ENCODE results near the gene ZNF697. TPM values are rescaled to one million over a fixed set of nuclear protein-coding genes. Genes with fewer than 3 reads are reported as not detected.
"Not testable (repeated sequence)": the region's sequence is repeated elsewhere in the genome, so short reads cannot be mapped to it uniquely, and the experiment has no call there.

Gene ZNF697
- polyA plus RNA-seq, 3 donors: 1.1 to 3.8 (median 1.6) TPM

DNA sequence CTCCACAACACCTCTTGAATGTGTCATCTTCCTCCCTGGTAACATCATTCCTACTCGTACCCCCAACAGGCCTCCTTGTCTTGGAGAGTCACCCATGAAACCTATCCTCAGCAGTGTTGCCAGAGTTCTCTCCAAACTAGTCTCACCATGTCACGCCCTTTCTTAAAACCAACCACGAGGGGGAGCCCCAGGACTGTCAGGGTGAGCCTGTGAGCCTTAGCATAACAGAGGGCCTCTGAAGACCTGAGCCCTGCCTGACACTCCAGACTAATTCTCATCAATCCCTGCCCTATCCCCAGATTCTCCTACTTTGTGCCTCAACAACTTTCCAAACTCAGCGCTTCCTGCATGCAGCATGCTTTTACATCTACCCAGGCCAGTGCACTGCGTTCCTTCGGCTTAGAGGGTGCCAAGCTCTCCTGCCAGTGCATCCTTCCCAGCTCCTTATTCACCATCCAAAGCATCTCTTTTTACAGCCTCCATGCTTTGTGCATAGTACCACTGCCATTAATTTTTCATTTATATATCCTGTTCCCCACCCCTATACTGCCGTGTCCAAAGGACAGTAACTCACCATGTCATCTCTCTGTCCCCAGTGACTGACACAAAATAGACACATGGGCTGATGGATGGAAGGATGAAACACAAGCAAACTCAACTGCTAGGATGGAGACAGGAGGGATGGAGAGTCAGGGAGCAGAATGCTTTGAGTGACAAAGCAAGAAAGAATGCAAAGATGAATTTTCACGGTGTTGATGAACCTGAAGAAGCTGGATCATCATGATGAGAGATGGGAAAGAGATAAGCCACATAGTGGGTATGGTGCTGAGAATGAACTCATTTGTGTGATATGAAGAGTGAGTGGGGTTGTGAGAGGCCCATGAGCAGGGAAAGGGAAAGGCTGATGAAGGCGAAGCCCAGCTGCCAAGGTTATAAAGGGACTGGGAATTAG lies 34.0 kb downstream of the ZNF697 start:
- no peak overlapping the region for H3K27ac ChIP-seq (ENCODE audit: low read depth, low read length)
- WGBS, 3 donors: 50 to 55% (median 52%) methylated on average over 9 of the region's 9 CpGs

DNA sequence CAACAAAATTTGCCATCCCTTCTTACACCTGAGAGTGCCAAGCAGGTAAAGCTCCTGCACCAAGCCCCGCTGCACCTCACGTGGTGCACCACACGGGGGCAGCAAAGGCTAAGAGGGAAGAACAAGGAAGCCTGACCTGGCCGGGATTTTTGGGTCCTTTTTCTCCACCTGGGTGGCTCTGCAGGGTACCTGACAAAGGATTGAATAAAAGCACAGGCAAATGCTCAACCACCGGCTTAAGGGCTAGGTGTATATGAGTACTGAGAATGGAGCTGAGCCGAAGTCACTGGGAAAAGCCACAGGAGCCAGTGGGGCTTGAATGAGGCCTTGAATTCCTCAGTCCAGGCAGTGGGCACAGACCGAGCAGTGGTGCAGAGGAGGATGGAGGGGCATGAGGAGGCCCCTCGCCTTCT lies 36.4 kb downstream of the ZNF697 start:
- H3K27ac ChIP-seq (ENCODE audit: low read depth, low read length): no peak overlapping the region
- WGBS, 3 donors: 13 to 21% (median 18%) methylated on average over 8 of the region's 8 CpGs

DNA sequence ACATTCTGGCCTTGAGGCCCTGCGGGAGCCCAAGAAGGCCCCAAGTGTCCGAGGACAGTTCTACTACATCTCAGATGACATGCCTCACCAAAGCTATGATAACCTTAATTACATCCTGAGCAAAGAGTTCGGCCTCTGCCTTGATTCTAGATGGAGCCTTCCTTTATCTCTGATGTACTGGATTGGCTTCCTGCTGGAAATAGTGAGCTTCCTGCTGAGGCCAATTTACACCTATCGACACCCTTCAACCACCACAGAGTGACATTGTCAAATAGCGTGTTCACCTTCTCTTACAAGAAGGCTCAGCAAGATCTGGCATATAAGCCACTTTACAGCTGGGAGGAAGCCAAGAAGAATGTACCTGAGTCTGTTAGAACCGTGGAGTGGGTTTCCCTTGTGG lies 39.2 kb downstream of the ZNF697 start:
- 81 to 83% (median 83%) methylated on average over 6 of the region's 6 CpGs for WGBS, 3 donors

DNA sequence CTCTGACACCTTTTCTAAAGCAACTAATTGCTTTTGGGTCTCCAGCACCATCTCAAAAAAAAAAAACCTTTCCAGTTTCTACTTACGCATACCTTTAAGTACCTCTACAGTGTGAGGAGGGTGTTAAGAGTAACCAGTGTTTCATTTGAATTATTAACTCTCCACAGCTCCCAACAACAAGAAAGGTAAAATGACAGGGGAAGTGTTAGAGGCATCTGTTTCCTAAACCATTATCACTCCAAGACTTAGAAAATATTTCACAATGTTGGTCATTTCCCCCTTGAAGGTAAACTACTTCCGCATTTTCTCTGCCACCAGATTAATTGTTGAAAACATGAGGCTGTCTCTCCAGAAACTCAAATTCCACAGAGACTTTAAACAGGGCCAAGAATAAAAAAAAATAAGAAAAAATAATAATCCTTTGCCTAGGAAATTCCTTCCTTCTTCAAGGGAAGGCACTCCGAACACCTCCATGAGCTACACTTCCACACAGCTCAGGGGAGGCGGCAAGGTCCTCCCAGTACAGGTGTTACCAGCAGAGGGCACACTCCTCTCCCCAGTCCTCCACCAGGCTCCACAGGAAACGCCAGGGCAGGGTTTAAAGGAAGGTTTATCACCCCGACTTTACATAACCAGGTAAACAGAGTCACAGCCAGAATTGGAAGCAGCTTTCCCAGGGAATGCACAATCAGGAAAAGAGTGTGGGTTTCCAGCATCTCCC lies 40.8 kb downstream of the ZNF697 start:
- 64 to 84% (median 80%) methylated on average over 3 to 4 of the region's 6 CpGs for WGBS, 3 donors
- not testable (repeated sequence) for H3K27ac ChIP-seq (ENCODE audit: low read depth, low read length)

More for the DNA sequence above, 39.2 kb downstream of the ZNF697 start:
- H3K27ac ChIP-seq (ENCODE audit: low read depth, low read length): not testable (repeated sequence)

DNA sequence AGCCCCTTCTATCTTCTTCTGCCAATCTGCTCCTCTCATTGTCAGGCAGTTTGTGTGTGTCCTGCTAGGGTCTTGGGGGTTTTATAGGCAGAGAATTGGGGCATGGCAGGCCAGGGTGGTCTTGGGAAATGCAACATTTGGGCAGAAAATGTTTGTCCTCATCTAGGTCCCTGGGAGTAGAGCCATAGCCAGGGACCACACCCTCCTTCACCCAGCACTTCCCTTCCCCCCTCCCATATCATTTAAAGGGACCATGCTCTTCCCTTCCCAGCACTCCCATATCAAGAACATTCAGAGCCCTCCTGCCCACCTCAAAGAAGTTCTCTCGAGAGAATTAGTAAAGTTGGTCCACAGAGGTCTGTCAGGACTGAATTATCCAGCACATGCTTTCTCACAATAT lies 41.7 kb downstream of the ZNF697 start:
- WGBS, 3 donors: 85 to 91% (median 85%) methylated on average over 1 of the region's 1 CpG
- no peak overlapping the region for H3K27ac ChIP-seq (ENCODE audit: low read depth, low read length)

DNA sequence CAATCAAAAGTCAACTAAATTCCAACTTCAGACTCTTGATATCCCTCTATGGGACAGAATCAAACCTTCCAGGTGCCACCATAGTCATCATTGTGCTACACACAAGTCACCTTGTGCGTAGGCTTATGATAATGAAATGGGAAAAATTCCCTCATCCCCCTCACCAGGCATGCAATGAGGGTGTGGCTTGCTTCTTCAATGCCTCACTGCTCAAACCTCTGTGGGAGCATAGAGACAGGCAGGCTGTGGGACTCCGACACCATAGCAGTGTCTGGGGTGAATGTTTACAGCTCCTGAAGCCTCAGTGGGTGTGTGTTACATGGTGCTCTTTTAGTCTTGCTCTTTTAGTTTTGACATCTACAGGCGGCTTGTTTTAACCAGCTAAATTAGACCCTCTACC lies 42.4 kb downstream of the ZNF697 start:
- WGBS, 3 donors: 95 to 97% (median 96%) methylated on average over 3 of the region's 3 CpGs
- H3K27ac ChIP-seq (ENCODE audit: low read depth, low read length): no peak overlapping the region

DNA sequence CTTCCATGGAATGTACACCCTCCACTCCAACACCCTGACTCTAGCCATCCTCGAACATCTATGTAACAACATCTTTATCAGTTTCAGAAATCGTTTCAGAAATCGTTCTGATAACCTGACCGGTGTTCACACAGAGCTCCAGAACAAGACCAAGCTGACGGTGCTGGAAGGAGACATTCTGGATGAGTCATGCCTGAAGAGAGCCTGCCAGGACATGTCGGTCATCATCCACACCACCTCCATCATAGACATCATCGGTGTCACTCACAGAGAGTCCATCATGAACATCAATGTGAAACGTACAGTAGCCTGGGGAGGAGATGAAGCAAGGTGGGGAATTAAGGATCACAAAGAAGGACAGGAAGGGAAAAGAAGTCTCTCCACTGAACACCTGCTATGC lies 43.0 kb downstream of the ZNF697 start:
- not testable (repeated sequence) for H3K27ac ChIP-seq (ENCODE audit: low read depth, low read length)
- whole genome bisulfite sequencing, 3 donors: 85 to 92% (median 92%) methylated on average over 8 of the region's 8 CpGs

DNA sequence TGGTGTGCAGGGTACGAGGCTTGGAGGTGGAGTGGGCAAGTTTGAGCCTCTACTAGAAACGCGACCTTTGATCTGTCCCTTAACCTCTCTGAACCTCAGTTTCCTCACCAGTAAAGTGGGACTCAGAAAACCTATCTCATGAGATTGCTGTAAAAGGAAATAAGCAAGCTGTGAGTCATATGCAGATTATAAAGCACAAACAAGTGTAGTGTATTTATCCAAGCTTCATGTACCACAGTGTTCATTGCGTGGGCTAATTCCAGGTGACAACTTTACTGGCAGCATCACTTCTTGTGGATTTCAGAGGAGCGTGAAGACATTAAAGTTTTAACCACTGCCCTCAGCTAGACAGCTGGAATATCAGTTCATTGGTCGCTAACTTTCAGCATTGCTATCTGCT lies 44.4 kb downstream of the ZNF697 start:
- 88 to 95% (median 94%) methylated on average over 6 of the region's 6 CpGs for WGBS, 3 donors
- no peak overlapping the region for H3K27ac ChIP-seq (ENCODE audit: low read depth, low read length)

DNA sequence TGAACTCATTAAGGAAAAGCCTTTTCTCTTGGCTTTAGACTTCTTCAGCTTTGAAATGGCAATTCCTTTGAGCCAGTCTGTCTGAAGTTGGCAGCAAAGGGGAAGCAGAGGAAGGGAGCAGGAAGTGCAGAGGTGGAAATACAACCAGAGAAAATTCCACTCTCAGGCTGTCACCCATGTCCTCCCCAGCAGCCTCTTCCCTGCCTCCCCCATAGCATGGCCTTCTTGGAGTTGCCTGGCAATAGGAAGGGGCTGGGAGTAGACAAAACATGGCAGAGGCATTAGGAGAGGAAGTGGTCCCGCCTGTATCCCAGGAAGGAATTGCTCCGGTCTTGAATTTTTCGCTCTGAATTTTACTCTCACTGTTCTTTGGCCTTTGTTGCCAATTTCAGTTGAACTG lies 44.8 kb downstream of the ZNF697 start:
- WGBS, 3 donors: 61 to 79% (median 75%) methylated on average over 3 of the region's 3 CpGs
- not testable (repeated sequence) for H3K27ac ChIP-seq (ENCODE audit: low read depth, low read length)

DNA sequence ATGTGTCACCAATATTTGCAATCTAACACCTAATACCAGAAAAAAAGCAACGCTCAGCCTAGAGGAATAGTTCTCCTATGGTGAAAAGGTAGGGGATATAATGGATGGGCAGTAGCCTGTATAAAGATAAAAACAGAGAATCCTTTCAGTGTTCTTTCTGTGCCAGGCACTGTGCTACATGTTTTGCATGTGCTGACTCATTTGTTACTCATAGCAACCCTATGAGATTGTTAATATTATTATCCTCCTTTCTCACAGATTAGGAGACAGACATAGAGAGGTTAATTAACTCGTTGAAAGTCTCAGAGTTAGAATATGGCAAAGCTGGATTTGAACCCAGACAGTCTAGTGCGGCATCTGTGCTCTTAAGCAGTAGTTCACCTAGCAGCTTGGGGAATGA lies 45.3 kb downstream of the ZNF697 start:
- not testable (repeated sequence) for H3K27ac ChIP-seq (ENCODE audit: low read depth, low read length)
- WGBS, 3 donors: 79 to 83% (median 82%) methylated on average over 3 of the region's 3 CpGs

DNA sequence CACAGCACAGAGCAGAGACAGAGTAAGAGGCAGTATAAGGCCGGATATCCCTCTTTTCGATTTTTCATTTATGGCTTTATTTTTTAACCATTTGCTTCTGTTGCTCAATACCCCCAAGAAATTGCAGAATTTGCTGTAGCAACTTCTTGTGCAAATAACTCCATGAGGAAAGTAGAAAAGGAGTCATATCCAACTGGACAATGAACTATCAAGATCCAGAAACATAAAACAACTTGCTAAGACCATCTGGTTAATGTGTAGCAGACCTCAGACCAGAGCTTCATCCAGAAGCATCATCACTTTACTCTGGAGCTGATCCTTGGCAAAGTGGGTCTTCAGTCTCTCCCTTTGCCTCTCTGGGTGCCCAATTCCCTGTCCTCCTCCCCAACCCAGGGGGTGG lies 45.9 kb downstream of the ZNF697 start:
- H3K27ac ChIP-seq (ENCODE audit: low read depth, low read length): no peak overlapping the region
- 69 to 89% (median 74%) methylated on average over 2 of the region's 2 CpGs for WGBS, 3 donors

DNA sequence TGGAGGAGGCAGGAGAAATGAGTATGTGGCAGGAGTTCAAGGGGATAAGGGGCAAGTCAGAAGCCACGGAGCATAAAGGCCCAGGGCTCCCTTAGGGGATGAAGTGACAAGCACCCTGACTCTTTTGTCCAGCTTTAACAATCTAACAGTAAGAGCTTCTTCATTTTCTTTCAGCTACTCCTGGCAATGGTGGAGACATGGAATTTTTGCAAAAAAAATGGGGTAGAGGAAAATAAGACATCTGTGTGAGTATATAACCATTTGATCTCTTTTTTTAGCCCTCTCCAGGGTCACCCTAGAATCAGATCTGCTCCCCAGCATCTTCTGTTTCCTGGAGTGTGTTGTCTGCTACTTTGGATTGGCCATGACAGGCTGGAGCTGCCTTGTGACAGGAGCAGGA lies 47.1 kb downstream of the ZNF697 start:
- WGBS, 3 donors: 38 to 75% (median 63%) methylated on average over 1 of the region's 1 CpG
- no peak overlapping the region for H3K27ac ChIP-seq (ENCODE audit: low read depth, low read length)

DNA sequence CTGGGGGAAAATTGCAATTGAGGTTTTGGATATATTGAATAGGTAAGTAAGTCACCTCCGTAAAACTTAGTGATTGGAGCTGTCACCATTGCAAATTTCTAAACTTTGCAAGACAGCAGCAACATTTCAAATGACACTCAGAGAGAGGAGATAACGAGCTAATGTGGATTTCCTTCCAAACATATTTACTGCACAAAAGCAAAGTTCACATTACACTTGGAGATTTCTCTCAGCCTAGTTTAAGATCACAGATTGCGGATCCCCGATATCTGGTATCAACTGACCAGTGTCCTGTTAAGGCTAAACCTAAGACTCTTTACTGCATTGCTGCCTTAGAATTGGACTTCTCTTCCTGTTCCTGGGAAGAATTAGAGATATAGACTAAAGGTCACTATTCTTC lies 47.5 kb downstream of the ZNF697 start:
- no peak overlapping the region for H3K27ac ChIP-seq (ENCODE audit: low read depth, low read length)
- 89 to 94% (median 92%) methylated on average over 4 of the region's 4 CpGs for WGBS, 3 donors

DNA sequence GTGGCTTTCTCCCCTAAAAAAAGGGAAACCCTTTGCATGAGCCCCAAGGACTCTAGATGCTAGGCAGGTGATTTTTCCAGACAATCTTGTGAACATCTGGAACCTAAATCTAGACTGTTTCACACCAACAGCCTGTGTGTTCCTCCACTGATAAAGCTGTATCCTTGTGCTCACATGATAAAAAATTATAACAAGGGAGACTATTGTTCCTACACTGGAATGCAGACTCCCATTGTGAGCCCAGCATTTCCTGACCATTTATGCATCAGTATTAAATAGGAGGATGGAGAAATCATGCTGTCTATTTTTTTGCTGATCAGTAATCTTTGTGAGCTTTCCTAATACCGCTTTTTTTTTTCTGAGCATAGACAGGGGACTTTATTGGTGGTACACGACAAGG lies 52.5 kb downstream of the ZNF697 start:
- WGBS, 3 donors: 79 to 95% (median 94%) methylated on average over 2 of the region's 2 CpGs
- no peak overlapping the region for H3K27ac ChIP-seq (ENCODE audit: low read depth, low read length)

DNA sequence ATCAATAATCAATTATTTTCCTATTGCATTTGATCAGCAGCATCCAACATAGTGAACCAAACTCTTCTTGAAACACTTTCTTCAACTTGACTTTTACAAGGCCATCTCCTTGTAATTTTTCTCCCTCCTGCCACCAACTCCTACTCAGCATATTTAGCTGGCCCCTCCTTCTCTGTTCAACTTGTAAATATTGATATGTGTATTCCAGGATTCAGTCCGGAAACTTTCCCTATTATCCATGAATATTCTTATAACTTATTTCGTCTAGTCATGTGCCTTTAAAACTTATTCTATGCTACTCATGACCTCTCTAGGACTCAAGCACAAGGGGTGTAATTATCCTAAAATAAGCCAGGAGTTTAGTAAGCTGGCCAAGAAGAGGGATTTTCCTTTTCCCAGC lies 52.9 kb downstream of the ZNF697 start:
- 83 to 92% (median 91%) methylated on average over 2 of the region's 2 CpGs for WGBS, 3 donors
- no peak overlapping the region for H3K27ac ChIP-seq (ENCODE audit: low read depth, low read length)

DNA sequence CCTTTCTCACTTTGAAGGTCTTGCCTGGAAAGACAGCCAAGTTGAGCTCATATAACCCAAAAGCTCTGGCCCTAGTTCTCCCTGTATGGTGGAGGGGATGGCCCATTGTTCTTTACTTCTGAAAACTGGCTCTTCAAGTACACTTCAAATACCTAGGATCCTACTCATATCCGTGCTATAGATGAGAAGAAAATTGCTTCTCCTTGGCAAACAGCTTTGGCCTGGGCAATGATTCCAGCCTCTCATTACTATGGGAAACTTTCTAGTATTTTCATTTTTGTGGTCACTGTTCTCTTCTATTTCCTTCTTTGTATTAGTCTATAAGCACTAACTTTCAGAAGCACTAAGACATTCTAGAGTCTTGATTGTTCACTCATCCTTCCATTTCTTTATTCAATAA lies 53.7 kb downstream of the ZNF697 start:
- WGBS, 3 donors: 68 to 84% (median 75%) methylated on average over 1 of the region's 1 CpG
- no peak overlapping the region for H3K27ac ChIP-seq (ENCODE audit: low read depth, low read length)

DNA sequence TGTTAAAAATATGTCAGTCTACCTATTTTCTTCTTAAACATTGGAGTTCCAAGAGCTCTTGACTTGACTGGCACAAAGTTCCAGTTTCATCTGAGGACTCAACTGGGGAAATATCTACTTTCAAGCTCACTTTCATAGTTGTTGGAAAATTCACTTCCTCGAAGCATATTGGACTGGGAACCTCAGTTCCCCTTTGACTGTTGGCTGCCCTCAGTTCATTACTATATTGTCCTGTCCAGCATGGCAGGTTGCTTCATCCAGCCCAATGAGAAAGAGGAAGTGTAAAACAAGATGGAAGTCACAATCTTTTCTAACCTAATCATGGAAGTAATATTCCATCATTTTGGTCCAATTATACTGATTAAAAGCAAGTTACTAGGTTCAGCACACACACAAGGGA lies 54.3 kb downstream of the ZNF697 start:
- no peak overlapping the region for H3K27ac ChIP-seq (ENCODE audit: low read depth, low read length)
- WGBS, 3 donors: 75 to 89% (median 78%) methylated on average over 1 of the region's 1 CpG

DNA sequence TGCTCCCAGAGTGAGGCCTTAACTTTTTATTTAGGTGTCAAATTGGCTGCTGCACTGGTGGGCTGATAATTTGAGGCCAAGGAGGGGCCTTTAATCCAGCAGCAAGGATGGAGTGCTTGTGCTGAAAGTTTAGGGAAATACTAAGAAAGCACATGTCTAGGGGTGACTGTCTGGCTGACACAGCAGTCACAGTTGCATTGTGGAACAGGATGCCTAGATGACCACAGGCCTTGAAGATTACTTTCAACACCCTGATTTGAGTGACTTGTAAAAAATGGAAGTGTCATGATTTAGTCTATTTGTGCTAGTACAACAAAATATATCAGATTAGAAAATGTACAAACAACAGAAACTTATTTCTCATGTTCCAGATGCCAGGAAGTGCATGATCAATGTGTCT lies 57.7 kb downstream of the ZNF697 start:
- H3K27ac ChIP-seq (ENCODE audit: low read depth, low read length): no peak overlapping the region

DNA sequence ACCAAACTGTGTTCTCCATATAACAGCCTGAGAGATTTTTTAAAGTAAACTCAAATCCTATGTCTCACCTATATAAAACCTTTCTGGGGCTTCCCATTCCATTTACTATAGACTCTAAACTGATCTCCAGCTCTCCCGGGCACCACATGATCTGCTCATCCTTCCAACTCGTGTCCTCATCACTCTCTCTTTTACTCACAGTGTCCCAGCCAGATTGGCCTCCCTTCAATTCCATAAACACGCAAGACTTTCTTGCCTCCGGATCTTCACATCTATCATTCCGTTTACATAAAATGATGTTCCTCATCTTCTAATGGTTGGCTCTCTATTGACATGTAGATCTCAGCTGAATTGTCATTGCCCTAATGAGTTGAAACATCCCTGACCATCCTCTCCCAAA lies 59.4 kb downstream of the ZNF697 start:
- WGBS, 3 donors: 78 to 89% (median 81%) methylated on average over 5 of the region's 5 CpGs
- no peak overlapping the region for H3K27ac ChIP-seq (ENCODE audit: low read depth, low read length)

DNA sequence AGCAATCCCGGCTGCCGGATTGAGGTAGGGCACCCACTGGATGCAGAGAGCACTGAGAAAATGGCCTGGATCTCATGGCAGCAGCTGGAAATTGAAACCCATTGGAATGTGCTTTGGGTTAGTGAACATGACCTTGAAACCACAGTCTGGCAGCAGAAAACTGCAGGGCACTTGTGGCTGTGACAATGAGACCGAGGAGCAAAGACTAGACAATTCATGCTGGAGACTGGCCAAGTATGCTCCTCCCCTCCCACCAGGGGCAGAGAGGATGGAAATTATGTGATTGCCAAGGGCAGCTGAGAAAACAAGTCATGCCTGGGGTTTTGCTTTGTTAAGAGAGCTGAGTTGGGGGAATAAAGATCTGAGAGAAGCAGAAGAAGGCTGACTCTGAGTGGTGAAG lies 60.7 kb downstream of the ZNF697 start:
- WGBS, 3 donors: 71 to 80% (median 80%) methylated on average over 3 of the region's 3 CpGs
- H3K27ac ChIP-seq (ENCODE audit: low read depth, low read length): no peak overlapping the region

Measured in adipose tissue (tissue), 3 donors.